KMS-11 (cell line): Measurements from ENCODE around the gene TMEM165.

ENCODE experiments used
- H2AFZ ChIP-seq: fragments of 200-600 bp; sonication (generic); 2 replicates; pipeline ENCODE4 v1.6.1; 2016; ENCODE audit warnings: antibody characterized with exemption, mixed run types, low read depth
- H3K27ac ChIP-seq: fragments of 200-600 bp; sonication (generic); 2 replicates; pipeline ENCODE4 v1.6.1; 2016; ENCODE audit warnings: mild to moderate bottlenecking, mixed run types
- H3K27me3 ChIP-seq: fragments of 200-600 bp; sonication (generic); 2 replicates; pipeline ENCODE4 v1.6.1; 2017; ENCODE audit warnings: mild to moderate bottlenecking, low read depth, mixed run types, moderate library complexity; ENCODE audit not compliant: insufficient read depth
- H3K36me3 ChIP-seq: fragments of 200-600 bp; sonication (generic); 2 replicates; pipeline ENCODE4 v1.6.1; 2017; ENCODE audit warnings: mild to moderate bottlenecking, mixed run types; ENCODE audit not compliant: insufficient read depth
- H3K4me1 ChIP-seq: fragments of 200-600 bp; sonication (generic); 2 replicates; pipeline ENCODE4 v1.6.1; 2016; ENCODE audit warnings: mild to moderate bottlenecking, low read depth, mixed run types; ENCODE audit not compliant: poor library complexity, severe bottlenecking
- H3K4me2 ChIP-seq: fragments of 200-600 bp; sonication (generic); 2 replicates; pipeline ENCODE4 v1.7.0; 2016; ENCODE audit warnings: mild to moderate bottlenecking, mixed run types
- H3K4me3 ChIP-seq: fragments of 200-600 bp; sonication (generic); IDR thresholded peaks from 2 replicates; pipeline ENCODE4 v1.6.1; 2017; ENCODE audit warnings: low read depth, low read length, mixed read lengths; ENCODE audit not compliant: insufficient read depth
- H3K79me2 ChIP-seq: fragments of 200-600 bp; sonication (generic); 2 replicates; pipeline ENCODE4 v1.6.1; 2016; ENCODE audit warnings: low read depth, mixed run types; ENCODE audit not compliant: insufficient read depth
- H3K9ac ChIP-seq: fragments of 200-600 bp; sonication (generic); 2 replicates; pipeline ENCODE4 v1.6.1; 2016; ENCODE audit warnings: mild to moderate bottlenecking, mixed run types
- H4K20me1 ChIP-seq: fragments of 200-600 bp; sonication (generic); 2 replicates; pipeline ENCODE4 v1.6.1; 2016; ENCODE audit warnings: mild to moderate bottlenecking, mixed run types; ENCODE audit not compliant: insufficient read depth
- TF ChIP-seq, protein P1 (sequence below): fragments of 200-600 bp; sonication (generic); conservative IDR thresholded peaks from 2 replicates; pipeline ENCODE4 v1.6.1; 2017; ENCODE audit warnings: low read depth, mild to moderate bottlenecking, antibody characterized with exemption, low read length, moderate library complexity, mixed read lengths

The TMEM165 gene

DNA sequence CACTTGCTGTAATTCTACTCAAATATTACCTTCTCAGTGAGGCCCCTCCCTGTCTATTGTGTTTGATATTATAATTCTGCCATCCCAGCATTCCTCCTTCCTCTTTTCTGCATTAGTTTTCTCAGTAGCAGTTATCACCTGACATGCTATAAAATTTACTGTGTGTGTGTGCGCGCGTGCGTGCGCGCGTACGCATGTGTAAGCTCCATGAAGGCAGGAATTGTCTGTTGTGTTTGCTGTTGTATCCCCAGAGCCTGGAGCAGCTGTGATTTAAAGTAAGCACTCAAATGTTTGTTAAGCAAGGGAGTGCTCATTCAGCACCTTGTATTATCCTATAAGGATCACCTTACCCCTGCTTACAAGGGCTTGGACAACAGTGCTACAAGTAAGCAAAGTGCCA, 41.1 kb upstream of the TMEM165 start:
- H3K9ac ChIP-seq = no peak overlapping the region
- H3K4me3 ChIP-seq = no peak overlapping the region
- H3K4me1 ChIP-seq = peaks cover 4% of the 10 kb centered on the region
- no peak overlapping the region for H3K4me2 ChIP-seq
- H2AFZ ChIP-seq = no peak overlapping the region
- no peaks in the 10 kb centered on the region for H3K79me2 ChIP-seq
- H4K20me1 ChIP-seq = no peaks in the 10 kb centered on the region
- no peaks in the 10 kb centered on the region for H3K36me3 ChIP-seq
- no peaks in the 10 kb centered on the region for H3K27me3 ChIP-seq
- H3K27ac ChIP-seq = no peak overlapping the region
- TF ChIP-seq, protein P1, sequence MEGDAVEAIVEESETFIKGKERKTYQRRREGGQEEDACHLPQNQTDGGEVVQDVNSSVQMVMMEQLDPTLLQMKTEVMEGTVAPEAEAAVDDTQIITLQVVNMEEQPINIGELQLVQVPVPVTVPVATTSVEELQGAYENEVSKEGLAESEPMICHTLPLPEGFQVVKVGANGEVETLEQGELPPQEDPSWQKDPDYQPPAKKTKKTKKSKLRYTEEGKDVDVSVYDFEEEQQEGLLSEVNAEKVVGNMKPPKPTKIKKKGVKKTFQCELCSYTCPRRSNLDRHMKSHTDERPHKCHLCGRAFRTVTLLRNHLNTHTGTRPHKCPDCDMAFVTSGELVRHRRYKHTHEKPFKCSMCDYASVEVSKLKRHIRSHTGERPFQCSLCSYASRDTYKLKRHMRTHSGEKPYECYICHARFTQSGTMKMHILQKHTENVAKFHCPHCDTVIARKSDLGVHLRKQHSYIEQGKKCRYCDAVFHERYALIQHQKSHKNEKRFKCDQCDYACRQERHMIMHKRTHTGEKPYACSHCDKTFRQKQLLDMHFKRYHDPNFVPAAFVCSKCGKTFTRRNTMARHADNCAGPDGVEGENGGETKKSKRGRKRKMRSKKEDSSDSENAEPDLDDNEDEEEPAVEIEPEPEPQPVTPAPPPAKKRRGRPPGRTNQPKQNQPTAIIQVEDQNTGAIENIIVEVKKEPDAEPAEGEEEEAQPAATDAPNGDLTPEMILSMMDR = no peak

DNA sequence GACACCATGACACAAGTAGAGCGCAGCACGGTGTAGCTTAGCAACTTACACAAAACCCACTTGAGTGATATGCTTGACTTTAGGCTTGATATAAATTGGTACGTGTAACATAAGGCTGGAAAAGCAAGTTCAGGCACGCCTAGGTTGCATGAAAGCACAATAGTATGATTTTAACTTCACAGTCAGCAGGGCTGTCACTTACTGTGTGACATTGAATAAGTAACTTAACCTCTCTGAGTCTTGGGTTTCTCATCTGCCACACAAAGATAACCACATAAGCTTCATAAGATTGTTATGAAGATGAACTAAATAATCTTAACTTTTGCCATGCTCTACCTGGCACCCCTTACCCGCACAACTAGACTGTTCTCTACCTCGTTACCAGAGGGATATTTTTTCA, 40.2 kb upstream of the TMEM165 start:
- peaks cover 4% of the 10 kb centered on the region for H3K4me1 ChIP-seq
- H3K79me2 ChIP-seq = no peaks in the 10 kb centered on the region
- no peak overlapping the region for H3K9ac ChIP-seq
- no peaks in the 10 kb centered on the region for H3K36me3 ChIP-seq
- no peak overlapping the region for H3K27ac ChIP-seq
- TF ChIP-seq, protein P1 = no peak
- no peaks in the 10 kb centered on the region for H3K27me3 ChIP-seq
- H3K4me3 ChIP-seq = no peak overlapping the region
- H4K20me1 ChIP-seq = no peaks in the 10 kb centered on the region
- no peak overlapping the region for H2AFZ ChIP-seq
- no peak overlapping the region for H3K4me2 ChIP-seq

DNA sequence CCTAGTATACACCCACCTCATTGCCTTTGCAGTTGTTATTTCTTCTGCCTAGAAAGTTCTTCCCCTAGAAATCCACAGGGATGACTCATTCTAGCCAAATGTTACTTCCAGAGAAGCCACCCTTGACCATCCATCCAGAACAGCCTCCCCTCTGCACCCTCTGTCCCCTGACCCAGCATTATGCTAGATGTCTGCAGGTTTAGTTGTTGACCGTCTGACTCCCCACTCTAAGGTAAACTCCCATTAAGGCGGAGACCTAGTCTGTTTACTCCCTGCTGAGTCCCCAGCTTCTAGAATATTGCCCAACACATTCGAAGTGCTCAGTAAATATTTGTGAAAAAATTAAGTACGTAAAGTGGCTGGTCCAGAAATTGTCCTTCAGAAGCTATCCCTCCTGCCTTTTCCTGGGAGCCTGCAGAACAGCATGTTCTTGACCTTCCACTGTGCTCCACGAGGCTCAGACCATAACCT, 38.7 kb upstream of the TMEM165 start:
- H3K4me3 ChIP-seq = no peak overlapping the region
- no peaks in the 10 kb centered on the region for H3K27me3 ChIP-seq
- no peaks in the 10 kb centered on the region for H4K20me1 ChIP-seq
- H3K79me2 ChIP-seq = no peaks in the 10 kb centered on the region
- no peaks in the 10 kb centered on the region for H3K36me3 ChIP-seq
- TF ChIP-seq, protein P1 = no peak
- H3K4me2 ChIP-seq = no peak overlapping the region
- no peak overlapping the region for H2AFZ ChIP-seq
- H3K27ac ChIP-seq = no peak overlapping the region
- peaks cover 4% of the 10 kb centered on the region for H3K4me1 ChIP-seq
- H3K9ac ChIP-seq = no peak overlapping the region

DNA sequence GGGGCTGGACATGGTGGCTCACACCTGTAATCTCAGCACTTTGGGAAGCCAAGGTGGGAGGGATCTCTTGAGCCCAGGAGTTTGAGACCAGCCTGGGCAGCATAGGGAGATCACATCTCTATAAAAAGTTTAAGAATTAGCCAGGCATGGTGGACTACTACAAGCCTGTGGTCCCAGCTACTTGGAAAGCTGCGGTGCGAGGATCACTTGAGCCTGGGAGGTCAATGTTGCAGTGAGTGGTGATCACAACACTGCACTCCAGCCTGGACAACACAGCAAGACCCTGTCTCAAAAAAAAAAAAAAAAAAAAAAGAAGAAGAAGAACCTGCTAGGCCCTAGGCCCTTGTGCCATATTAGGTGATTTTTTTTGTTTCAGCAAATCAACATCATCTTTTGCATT, 37.5 kb upstream of the TMEM165 start:
- TF ChIP-seq, protein P1 = no peak
- H3K4me1 ChIP-seq = peaks cover 4% of the 10 kb centered on the region
- H3K4me2 ChIP-seq = no peak overlapping the region
- H3K36me3 ChIP-seq = no peaks in the 10 kb centered on the region
- H3K27me3 ChIP-seq = no peaks in the 10 kb centered on the region
- H3K4me3 ChIP-seq = no peak overlapping the region
- H4K20me1 ChIP-seq = no peaks in the 10 kb centered on the region
- no peak overlapping the region for H3K27ac ChIP-seq
- no peak overlapping the region for H3K9ac ChIP-seq
- H2AFZ ChIP-seq = no peak overlapping the region
- H3K79me2 ChIP-seq = no peaks in the 10 kb centered on the region
